ENCODE results near the gene RNF26. TPM values are rescaled to one million over a fixed set of nuclear protein-coding genes. Genes with fewer than 3 reads are reported as not detected.

RNF26 gene
- total RNA-seq, 1 experiment from 2014 or later = 69.0 TPM

DNA sequence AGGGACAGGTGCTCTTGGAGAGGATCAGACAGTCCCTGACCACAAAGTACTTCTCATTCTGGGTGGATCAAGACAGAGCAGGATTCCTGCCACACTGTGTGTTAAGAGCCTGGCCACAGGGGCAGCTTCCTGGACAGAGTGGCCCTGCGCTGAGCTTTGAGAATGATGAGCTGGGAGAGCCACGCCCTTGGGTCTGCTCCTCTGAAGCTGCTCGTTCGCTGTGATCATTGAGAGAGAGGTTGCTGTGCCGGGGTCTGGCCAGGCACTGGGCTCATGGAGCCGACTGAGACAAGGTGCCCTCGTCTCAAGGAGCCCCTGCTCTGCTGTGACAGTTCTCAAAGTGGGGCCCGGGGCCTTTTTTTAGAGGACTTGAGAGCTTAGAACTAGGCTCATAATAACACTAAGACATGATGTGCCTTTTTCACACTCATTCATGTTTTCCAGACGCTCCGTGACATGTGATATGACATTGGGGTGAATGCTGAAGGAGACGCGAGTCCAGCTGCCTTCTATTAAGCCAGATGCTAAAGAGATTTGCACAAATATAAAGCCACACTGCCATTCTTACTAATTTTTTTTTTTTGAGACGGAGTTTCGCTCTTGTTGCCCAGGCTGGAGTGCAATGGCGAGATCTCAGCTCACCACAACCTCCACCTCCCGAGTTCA is 13.7 kb downstream of the RNF26 start:
- ATAC-seq = no peak
- intact Hi-C loops (cut with micrococcal nuclease; ENCODE audit: unreplicated experiment) = no loop called here

DNA sequence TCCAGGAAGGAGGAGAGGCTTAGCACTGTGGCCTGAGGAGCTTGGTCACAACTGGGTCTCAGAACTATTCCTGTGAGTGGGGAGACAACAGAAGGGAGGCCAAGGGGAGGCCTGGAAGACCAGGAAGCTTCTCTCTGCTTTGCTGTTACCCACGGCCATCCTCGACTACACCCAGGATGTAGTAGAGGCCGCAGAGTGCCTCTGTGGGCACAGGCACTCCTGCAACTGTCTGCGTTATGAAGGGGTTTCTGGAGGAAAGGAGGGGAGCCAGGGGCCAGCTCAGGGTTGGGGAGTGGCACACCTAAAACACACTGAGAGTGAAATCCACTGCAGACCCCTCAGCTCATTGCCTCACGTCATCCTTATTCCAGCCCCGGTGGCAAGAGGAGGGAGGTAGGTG is 16.0 kb downstream of the RNF26 start:
- BruUV-seq (replicated peaks) = no TSS peak
- H3K27me3 ChIP-seq (ENCODE audit: control insufficient read depth, insufficient read depth, low read length) = no peaks in the 10 kb centered on the region
- ATAC-seq (no peak), DNase-seq (ENCODE audit: low read depth, low spot score) (no peak)
- in situ Hi-C loops (cut with HindIII; ENCODE audit: low pct_unique_long_range_greater_than_20kb, low sequenced_read_pairs) = no loop called here
- intact Hi-C loops (cut with micrococcal nuclease; ENCODE audit: unreplicated experiment) = no loop called here
- no peak for TF ChIP-seq TCF7L2 (IDR thresholded peaks at IDR 0.05; ENCODE audit: low read depth, low read length)
- peaks cover 3% of the 10 kb centered on the region; the same call in 1 of the 2 replicates for H3K4me1 ChIP-seq (ENCODE audit: control insufficient read depth, insufficient read depth, low read length)
- ChIA-PET CTCF (interaction anchor here (0.8 kb wide), 1 partner anchor 24 kb away, joined by 3 read pairs; no protein-coding TSS in a partner anchor), POLR2A (no interaction called here)
- H3K9me3 ChIP-seq (ENCODE audit: control insufficient read depth, insufficient read depth, low read depth, low read length) = no peaks in the 10 kb centered on the region
- no peak overlapping the region for H3K27ac ChIP-seq (ENCODE audit: low read length)
- H3K36me3 ChIP-seq (ENCODE audit: control insufficient read depth, insufficient read depth, low read length) = no peaks in the 10 kb centered on the region
- H3K4me3 ChIP-seq (ENCODE audit: low read depth in 2 of 2, low read length in 2 of 2) = no peak overlapping the region

More for the DNA sequence above, 13.7 kb downstream of the RNF26 start:
- peaks cover 3% of the 10 kb centered on the region; the same call in 1 of the 2 replicates for H3K4me1 ChIP-seq (ENCODE audit: control insufficient read depth, insufficient read depth, low read length)
- H3K27ac ChIP-seq (ENCODE audit: low read length) = no peak overlapping the region
- ChIA-PET POLR2A (interaction anchor here (0.7 kb wide), 1 partner anchor 65 kb away, joined by 3 read pairs; no protein-coding TSS in a partner anchor), CTCF (interaction anchor here (0.5 to 1.5 kb wide), 3 partner anchors 10 to 987 kb away, joined by 4 to 5 read pairs (median 4); no protein-coding TSS in a partner anchor)
- in situ Hi-C loops (cut with HindIII; ENCODE audit: low pct_unique_long_range_greater_than_20kb, low sequenced_read_pairs) = no loop called here
- H3K9me3 ChIP-seq (ENCODE audit: control insufficient read depth, insufficient read depth, low read depth, low read length) = no peaks in the 10 kb centered on the region
- no peaks in the 10 kb centered on the region for H3K27me3 ChIP-seq (ENCODE audit: control insufficient read depth, insufficient read depth, low read length)
- no peak for DNase-seq (ENCODE audit: low read depth, low spot score)
- H3K4me3 ChIP-seq (ENCODE audit: low read depth in 2 of 2, low read length in 2 of 2) = no peak overlapping the region
- BruUV-seq (replicated peaks) = no TSS peak
- no peak for TF ChIP-seq SIN3A (IDR thresholded peaks at IDR 0.05; ENCODE audit: borderline replicate concordance, insufficient read depth, low read depth, low read length)
- TF ChIP-seq TCF7L2 (IDR thresholded peaks at IDR 0.05; ENCODE audit: low read depth, low read length) = no peak
- TF ChIP-seq POLR2AphosphoS5 (IDR thresholded peaks at IDR 0.05; ENCODE audit: low read depth, low read length) = no peak
- no peaks in the 10 kb centered on the region for H3K36me3 ChIP-seq (ENCODE audit: control insufficient read depth, insufficient read depth, low read length)

DNA sequence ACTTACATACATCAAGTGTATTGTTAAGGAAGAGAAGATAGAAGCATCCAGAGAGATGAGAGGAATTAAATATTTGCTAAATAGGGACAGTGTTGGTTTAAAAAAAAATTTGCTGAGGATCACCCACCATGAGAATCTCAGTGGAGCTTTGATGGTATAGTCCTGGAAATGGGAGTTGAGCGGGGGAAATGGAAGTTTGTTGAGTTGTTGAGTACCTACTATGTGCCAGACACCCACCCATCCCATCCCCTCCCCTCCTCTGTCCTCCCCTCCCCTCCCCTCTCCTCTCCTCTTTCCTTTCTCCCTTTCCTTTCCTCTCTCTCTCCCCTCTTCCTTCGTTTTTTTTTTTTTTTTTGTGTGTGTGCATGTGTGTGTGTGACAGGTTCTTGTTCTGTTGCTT is 16.9 kb downstream of the RNF26 start:
- Histone ChIP-seq H3K27ac (ENCODE audit: low read length) (no peak overlapping the region), H3K4me1 (ENCODE audit: control insufficient read depth, insufficient read depth, low read length) (peaks cover 3% of the 10 kb centered on the region; the same call in 1 of the 2 replicates), H3K27me3 (ENCODE audit: control insufficient read depth, insufficient read depth, low read length) (no peaks in the 10 kb centered on the region), H3K36me3 (ENCODE audit: control insufficient read depth, insufficient read depth, low read length) (no peaks in the 10 kb centered on the region), H3K9me3 (ENCODE audit: control insufficient read depth, insufficient read depth, low read depth, low read length) (no peaks in the 10 kb centered on the region), H3K4me3 (ENCODE audit: low read depth in 2 of 2, low read length in 2 of 2) (no peak overlapping the region)
- ATAC-seq (no peak), DNase-seq (ENCODE audit: low read depth, low spot score) (no peak)
- no TSS peak for BruUV-seq (replicated peaks)
- intact Hi-C loops (cut with micrococcal nuclease; ENCODE audit: unreplicated experiment) = no loop called here
- ChIA-PET CTCF (interaction anchor here (0.8 kb wide), 1 partner anchor 13 kb away, joined by 3 read pairs; no protein-coding TSS in a partner anchor), POLR2A (no interaction called here)
- in situ Hi-C loops (cut with HindIII; ENCODE audit: low pct_unique_long_range_greater_than_20kb, low sequenced_read_pairs) = no loop called here
- TF ChIP-seq TCF7L2 (IDR thresholded peaks at IDR 0.05; ENCODE audit: low read depth, low read length) = no peak
- no peak for TF ChIP-seq POLR2AphosphoS5 (IDR thresholded peaks at IDR 0.05; ENCODE audit: low read depth, low read length)

DNA sequence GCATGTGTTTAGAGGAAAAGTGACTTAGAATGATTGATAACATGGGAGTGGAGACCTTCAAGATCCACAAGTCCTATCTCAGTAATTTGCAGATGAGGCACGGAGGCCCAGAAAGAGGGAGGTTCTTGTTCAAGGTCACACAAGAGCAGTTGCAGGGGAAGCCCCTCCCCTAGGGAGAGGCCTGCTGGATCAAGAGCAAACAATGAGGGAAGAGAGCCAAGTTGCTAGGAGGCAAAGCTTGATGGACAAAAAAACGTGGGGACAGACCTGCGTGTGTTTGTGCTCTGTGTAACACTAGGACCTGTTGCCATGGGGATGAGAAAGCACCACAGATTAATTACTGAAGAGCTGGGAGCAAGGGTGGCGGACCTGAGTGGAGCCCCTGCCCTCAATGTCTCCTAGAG is 18.5 kb downstream of the RNF26 start:
- H3K4me1 ChIP-seq (ENCODE audit: control insufficient read depth, insufficient read depth, low read length) = peaks cover 3% of the 10 kb centered on the region; the same call in 1 of the 2 replicates
- POLR2A ChIA-PET = interaction anchor here (0.6 kb wide), 1 partner anchor 104 kb away, joined by 3 read pairs; no protein-coding TSS in a partner anchor
- in situ Hi-C loops (cut with HindIII; ENCODE audit: low pct_unique_long_range_greater_than_20kb, low sequenced_read_pairs) (no loop called here), intact Hi-C loops (cut with micrococcal nuclease; ENCODE audit: unreplicated experiment) (no loop called here)
- CTCF ChIA-PET = interaction anchor here (0.6 kb wide), 1 partner anchor 59 kb away, joined by 3 read pairs; no protein-coding TSS in a partner anchor
- ATAC-seq (no peak), DNase-seq (ENCODE audit: low read depth, low spot score) (no peak)
- no peak overlapping the region for H3K27ac ChIP-seq (ENCODE audit: low read length)
- H3K4me3 ChIP-seq (ENCODE audit: low read depth in 2 of 2, low read length in 2 of 2) = no peak overlapping the region
- no peaks in the 10 kb centered on the region for H3K9me3 ChIP-seq (ENCODE audit: control insufficient read depth, insufficient read depth, low read depth, low read length)
- no peaks in the 10 kb centered on the region for H3K36me3 ChIP-seq (ENCODE audit: control insufficient read depth, insufficient read depth, low read length)
- no TSS peak for BruUV-seq (replicated peaks)
- no peak for TF ChIP-seq TCF7L2 (IDR thresholded peaks at IDR 0.05; ENCODE audit: low read depth, low read length)
- TF ChIP-seq SIN3A (IDR thresholded peaks at IDR 0.05; ENCODE audit: borderline replicate concordance, insufficient read depth, low read depth, low read length) = no peak
- TF ChIP-seq, protein P1, sequence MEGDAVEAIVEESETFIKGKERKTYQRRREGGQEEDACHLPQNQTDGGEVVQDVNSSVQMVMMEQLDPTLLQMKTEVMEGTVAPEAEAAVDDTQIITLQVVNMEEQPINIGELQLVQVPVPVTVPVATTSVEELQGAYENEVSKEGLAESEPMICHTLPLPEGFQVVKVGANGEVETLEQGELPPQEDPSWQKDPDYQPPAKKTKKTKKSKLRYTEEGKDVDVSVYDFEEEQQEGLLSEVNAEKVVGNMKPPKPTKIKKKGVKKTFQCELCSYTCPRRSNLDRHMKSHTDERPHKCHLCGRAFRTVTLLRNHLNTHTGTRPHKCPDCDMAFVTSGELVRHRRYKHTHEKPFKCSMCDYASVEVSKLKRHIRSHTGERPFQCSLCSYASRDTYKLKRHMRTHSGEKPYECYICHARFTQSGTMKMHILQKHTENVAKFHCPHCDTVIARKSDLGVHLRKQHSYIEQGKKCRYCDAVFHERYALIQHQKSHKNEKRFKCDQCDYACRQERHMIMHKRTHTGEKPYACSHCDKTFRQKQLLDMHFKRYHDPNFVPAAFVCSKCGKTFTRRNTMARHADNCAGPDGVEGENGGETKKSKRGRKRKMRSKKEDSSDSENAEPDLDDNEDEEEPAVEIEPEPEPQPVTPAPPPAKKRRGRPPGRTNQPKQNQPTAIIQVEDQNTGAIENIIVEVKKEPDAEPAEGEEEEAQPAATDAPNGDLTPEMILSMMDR (IDR thresholded peaks at IDR 0.05) = no peak
- TF ChIP-seq, protein P2, sequence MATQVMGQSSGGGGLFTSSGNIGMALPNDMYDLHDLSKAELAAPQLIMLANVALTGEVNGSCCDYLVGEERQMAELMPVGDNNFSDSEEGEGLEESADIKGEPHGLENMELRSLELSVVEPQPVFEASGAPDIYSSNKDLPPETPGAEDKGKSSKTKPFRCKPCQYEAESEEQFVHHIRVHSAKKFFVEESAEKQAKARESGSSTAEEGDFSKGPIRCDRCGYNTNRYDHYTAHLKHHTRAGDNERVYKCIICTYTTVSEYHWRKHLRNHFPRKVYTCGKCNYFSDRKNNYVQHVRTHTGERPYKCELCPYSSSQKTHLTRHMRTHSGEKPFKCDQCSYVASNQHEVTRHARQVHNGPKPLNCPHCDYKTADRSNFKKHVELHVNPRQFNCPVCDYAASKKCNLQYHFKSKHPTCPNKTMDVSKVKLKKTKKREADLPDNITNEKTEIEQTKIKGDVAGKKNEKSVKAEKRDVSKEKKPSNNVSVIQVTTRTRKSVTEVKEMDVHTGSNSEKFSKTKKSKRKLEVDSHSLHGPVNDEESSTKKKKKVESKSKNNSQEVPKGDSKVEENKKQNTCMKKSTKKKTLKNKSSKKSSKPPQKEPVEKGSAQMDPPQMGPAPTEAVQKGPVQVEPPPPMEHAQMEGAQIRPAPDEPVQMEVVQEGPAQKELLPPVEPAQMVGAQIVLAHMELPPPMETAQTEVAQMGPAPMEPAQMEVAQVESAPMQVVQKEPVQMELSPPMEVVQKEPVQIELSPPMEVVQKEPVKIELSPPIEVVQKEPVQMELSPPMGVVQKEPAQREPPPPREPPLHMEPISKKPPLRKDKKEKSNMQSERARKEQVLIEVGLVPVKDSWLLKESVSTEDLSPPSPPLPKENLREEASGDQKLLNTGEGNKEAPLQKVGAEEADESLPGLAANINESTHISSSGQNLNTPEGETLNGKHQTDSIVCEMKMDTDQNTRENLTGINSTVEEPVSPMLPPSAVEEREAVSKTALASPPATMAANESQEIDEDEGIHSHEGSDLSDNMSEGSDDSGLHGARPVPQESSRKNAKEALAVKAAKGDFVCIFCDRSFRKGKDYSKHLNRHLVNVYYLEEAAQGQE (IDR thresholded peaks at IDR 0.05; ENCODE audit: insufficient read depth in 1 of 2, low read depth in 2 of 2, low read length in 1 of 2) = no peak
- TF ChIP-seq POLR2AphosphoS5 (IDR thresholded peaks at IDR 0.05; ENCODE audit: low read depth, low read length) = no peak
- H3K27me3 ChIP-seq (ENCODE audit: control insufficient read depth, insufficient read depth, low read length) = no peaks in the 10 kb centered on the region

All from Panc1 (cell line).